ENCODE data around the gene OR1M1.
"Not testable (repeated sequence)": the region's sequence is repeated elsewhere in the genome, so short reads cannot be mapped to it uniquely, and the experiment has no call there.

The OR1M1 gene, protein sequence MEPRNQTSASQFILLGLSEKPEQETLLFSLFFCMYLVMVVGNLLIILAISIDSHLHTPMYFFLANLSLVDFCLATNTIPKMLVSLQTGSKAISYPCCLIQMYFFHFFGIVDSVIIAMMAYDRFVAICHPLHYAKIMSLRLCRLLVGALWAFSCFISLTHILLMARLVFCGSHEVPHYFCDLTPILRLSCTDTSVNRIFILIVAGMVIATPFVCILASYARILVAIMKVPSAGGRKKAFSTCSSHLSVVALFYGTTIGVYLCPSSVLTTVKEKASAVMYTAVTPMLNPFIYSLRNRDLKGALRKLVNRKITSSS

GRCh38 chr19:9086761-9087160, at the start of gene OR1M1:
TSS of gene OR1M1 (plus strand) at chr19:9087061. CDS start at chr19:9093245, 6,184 bp downstream.
- no peak for DNase-seq

- DNase-seq = no peak
Measured at GRCh38 chr19:9037400-9038062, 49.3 kb upstream of the OR1M1 start.

DNA sequence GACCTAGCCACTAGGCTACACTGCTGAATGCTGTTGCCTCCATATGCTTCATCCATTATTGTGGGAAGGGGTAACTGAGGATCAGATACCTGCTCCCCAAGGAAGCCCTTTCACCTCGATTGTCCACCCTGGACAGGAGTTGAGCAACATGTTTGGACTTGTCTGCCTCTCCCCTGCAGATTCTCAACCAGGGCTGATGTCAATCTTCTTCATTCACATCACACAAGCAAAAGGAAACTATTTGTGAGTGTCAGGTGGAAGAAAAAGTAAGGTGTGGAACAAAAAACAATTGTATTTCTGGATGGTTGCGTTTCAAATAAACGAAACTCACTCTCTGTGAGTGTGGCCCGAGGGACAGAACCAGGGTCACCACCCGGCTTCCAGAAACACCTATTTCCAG, 47.1 kb upstream of the OR1M1 start:
- DNase-seq = no peak

- no peak for DNase-seq
Measured at GRCh38 chr19:9040131-9040530, 46.7 kb upstream of the OR1M1 start.

GRCh38 chr19:9041023-9041422, 45.8 kb upstream of the OR1M1 start:
- no peak for DNase-seq

DNA sequence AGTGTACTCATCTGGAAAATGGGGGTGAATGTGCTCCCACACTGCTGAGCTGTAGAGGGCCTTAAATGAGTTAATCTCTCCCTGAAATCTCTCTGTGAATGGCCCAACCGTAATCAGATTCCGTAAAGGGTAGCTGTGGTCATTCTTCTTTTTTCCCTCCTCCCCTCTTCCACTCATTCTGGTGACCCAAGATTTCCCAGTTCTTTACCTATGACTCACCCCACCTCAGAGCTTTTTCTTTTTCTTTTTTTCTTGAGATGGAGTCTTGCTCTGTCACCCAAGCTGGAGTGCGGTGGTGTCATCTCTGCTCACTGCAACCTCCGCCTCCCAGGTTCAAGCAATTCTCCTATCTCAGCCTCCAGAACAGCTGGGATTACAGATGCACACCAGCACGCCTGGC, 43.3 kb upstream of the OR1M1 start:
- DNase-seq = no peak

DNA sequence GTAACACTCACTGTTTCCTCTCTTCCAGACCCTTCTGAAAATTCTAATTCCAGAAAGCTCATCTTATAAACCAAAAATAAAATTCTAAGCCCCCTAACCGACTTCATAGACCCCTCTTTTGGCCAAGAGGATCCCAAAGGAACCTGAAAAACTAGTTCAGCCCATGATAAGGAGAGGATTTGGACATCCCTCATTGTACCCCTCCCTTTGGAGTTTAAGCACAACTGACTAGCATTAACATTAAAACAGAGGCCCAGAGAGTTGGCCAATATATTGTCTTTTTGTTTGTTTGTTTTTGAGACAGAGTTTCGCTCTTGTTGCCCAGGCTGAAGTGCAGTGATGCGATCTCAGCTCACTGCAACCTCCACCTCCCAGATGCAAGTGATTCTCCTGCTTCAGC, 42.4 kb upstream of the OR1M1 start:
- DNase-seq = no peak

- DNase-seq = no peak
Measured at GRCh38 chr19:9046694-9047093, 40.2 kb upstream of the OR1M1 start.

GRCh38 chr19:9052894-9053293, 34.0 kb upstream of the OR1M1 start:
- DNase-seq = no peak

- not testable (repeated sequence) for DNase-seq
Measured at GRCh38 chr19:9053674-9054073, 33.2 kb upstream of the OR1M1 start.

- no peak for DNase-seq
Measured at GRCh38 chr19:9054207-9054606, 32.7 kb upstream of the OR1M1 start.

GRCh38 chr19:9054765-9055164, 32.1 kb upstream of the OR1M1 start:
- DNase-seq = no peak

DNA sequence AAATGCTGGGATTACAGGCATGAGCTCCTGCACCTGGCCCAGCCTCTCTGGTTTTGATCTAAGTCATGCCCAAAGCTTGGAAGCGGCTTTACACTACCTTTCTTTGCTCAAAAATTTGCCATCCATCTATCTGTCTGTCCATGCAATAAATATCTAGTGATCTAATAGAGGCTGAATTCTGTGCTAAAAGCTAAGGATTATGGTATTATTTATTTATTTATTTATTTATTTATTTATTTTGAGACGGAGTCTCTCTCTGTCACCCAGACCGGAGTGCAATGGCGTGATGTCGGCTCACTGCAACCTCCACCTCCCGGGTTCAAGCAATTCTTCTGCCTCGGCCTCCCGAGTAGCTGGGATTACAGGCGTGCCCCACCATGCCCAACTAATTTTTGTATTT, 30.7 kb upstream of the OR1M1 start:
- not testable (repeated sequence) for DNase-seq

DNA sequence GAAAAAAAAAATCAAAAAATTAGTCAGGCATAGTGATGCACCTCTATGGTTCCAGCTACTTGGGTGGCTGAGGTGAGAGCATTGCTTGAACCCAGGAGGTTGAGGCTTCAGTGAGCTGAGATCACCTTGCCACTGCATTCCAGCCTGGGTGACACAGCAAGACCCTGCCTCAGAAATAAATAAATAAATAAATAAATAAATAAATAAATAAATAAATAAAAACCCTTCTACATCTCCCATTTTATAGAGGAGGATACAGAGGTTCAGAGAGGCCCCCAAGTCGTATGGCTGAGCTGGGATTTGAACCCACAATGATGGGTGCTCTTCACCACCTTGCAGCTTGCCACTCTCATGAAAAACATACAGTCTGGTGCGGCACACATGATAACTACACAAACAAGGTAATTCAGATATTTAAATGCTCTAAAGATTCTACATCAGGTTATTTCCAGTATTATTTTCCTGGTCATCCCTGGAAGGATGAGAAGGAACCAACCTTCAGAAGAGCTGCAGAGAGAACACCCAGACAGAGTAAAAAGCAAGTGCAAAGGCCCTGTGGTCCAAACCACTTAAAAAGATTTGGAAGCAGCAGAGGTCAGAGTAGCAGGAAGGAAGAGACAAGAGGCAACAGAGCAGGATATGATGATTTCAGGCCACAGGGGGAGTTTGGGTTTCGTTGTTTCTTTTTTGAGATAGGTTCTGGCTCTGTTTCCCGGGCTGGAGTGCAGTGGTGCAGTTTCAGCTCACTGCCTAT, 29.2 kb upstream of the OR1M1 start:
- DNase-seq = no peak

- no peak for DNase-seq
Measured at GRCh38 chr19:9058905-9059667, 27.8 kb upstream of the OR1M1 start.

DNA sequence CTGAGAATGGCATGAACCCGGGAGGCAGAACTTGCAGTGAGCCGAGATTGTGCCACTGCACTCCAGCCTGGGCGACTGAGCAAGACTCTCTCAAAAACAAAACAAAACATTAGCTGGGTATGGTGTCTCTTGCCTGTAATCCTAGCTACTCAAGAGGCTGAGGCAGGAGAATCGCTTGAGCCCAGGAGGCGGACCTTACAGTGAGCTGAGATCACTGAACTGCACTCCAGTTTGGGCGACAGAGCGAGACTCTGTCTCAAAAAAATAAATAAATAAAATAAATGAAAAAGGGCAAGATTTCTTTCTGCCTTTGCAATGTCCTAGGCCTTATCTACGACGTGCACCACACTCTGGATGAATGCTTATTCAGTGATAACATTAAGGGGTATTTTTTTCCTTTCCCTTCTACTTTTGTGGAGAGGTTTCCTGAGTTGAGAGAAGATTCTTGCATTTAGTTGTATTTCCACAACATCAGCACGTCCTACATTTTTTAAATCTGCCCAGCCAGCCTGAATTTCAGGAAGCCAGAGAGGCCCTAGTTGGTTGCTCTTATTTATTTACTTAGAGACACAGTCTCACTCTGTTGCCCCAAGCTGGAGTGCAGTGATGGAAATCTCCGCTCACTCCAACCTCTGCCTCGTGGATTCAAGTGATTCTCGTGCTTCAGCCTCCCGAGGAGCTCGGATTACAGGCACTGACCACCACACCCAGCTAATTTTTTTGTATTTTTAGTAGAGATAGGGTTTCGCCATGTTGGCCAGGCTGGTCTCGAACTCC, 26.1 kb upstream of the OR1M1 start:
- no peak for DNase-seq

GRCh38 chr19:9061879-9062278, 25.0 kb upstream of the OR1M1 start:
- DNase-seq = no peak

- DNase-seq = no peak
Measured at GRCh38 chr19:9065457-9066014, 21.3 kb upstream of the OR1M1 start.

- no peak for DNase-seq
Measured at GRCh38 chr19:9070066-9070465, 16.8 kb upstream of the OR1M1 start.

- not testable (repeated sequence) for DNase-seq
Measured at GRCh38 chr19:9071720-9072119, 15.1 kb upstream of the OR1M1 start.

DNA sequence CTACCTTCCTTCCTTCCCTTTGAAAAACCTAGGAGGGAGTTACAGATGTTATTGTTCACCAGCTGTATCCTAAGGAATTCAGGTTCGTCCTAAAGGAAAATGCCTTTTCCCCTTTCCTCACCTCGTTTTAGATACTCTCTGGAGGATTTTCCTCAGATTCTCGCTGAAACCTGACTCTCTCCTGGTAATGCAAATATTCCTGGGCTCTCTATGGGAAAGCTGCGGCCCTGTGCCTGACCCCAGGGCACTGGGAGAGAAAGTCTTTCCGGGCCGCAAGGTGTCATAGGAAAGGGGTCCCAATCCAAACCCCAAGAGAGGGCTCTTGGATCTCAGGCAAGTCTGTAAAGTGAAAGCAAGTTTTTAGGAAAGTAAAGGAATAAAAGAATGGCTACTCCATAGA, 13.1 kb upstream of the OR1M1 start:
- no peak for DNase-seq

All from RPMI8226 (cell line).